Neural progenitor cell (in vitro differentiated cells): ENCODE data around the gene QDPR.

Experiments
- EZH2 ChIP-seq: fragments of 200-600 bp; sonication (generic); IDR thresholded peaks from 2 replicates; pipeline ENCODE4 v1.6.1; 2017; ENCODE audit warnings: antibody characterized with exemption, mild to moderate bottlenecking, moderate library complexity
- EZH2phosphoT487 ChIP-seq: fragments of 200-600 bp; sonication (generic); IDR thresholded peaks from 2 replicates; pipeline ENCODE4 v1.6.1; 2017; ENCODE audit warnings: antibody characterized with exemption
- TF ChIP-seq, protein P1 (sequence below): fragments of 200-600 bp; sonication (generic); IDR thresholded peaks from 2 replicates; pipeline ENCODE4 v1.5.1; 2017; ENCODE audit warnings: antibody characterized with exemption, mild to moderate bottlenecking

DNA sequence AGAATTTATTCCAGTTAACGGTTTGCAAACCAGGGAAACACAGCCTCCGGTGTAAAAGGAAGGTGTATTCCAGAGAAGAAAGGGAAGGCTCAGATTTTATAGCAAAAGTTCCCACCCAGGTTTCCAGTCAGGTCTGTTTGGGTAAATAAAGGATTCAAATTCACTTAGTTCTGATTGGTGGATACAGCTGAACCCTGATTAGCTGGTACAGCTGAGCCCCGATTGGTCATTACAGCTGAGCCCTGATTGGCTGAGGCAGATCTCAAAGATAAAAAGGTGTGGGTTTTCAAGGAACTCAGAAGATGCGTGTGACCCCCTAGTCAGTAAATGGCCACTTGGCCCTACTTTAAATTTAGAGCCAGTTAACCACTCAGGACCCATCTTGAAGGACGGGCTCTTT lies 9.7 kb upstream of the QDPR start:
- TF ChIP-seq, protein P1, sequence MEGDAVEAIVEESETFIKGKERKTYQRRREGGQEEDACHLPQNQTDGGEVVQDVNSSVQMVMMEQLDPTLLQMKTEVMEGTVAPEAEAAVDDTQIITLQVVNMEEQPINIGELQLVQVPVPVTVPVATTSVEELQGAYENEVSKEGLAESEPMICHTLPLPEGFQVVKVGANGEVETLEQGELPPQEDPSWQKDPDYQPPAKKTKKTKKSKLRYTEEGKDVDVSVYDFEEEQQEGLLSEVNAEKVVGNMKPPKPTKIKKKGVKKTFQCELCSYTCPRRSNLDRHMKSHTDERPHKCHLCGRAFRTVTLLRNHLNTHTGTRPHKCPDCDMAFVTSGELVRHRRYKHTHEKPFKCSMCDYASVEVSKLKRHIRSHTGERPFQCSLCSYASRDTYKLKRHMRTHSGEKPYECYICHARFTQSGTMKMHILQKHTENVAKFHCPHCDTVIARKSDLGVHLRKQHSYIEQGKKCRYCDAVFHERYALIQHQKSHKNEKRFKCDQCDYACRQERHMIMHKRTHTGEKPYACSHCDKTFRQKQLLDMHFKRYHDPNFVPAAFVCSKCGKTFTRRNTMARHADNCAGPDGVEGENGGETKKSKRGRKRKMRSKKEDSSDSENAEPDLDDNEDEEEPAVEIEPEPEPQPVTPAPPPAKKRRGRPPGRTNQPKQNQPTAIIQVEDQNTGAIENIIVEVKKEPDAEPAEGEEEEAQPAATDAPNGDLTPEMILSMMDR: no peak
- no peak for TF ChIP-seq EZH2
- TF ChIP-seq EZH2phosphoT487: no peak
